Osteocyte (in vitro differentiated cells): ENCODE data around the gene CCDC116. TPM values are rescaled to one million over a fixed set of nuclear protein-coding genes. Genes with fewer than 3 reads are reported as not detected.
A peak's percentile ranks its signal among the peaks of the same experiment; 100 is the strongest.

ENCODE experiments used
- DNase-seq: peaks from one replicate; pipeline ENCODE4 v3.0.0; 2021; ENCODE audit warnings: mixed read lengths; ENCODE audit not compliant: unreplicated experiment; ENCODE audit errors: extremely low spot score
- H3K27ac Mint-ChIP-seq: one replicate; pipeline ENCODE4 v1.8.0; 2021; ENCODE audit warnings: mild to moderate bottlenecking, mixed read lengths; ENCODE audit not compliant: unreplicated experiment
- H3K27me3 Mint-ChIP-seq: one replicate; pipeline ENCODE4 v1.8.0; 2021; ENCODE audit warnings: mixed read lengths; ENCODE audit not compliant: unreplicated experiment
- H3K36me3 Mint-ChIP-seq: one replicate; pipeline ENCODE4 v1.8.0; 2021; ENCODE audit warnings: mixed read lengths; ENCODE audit not compliant: unreplicated experiment
- H3K4me1 Mint-ChIP-seq: one replicate; pipeline ENCODE4 v1.8.0; 2021; ENCODE audit warnings: mixed read lengths; ENCODE audit not compliant: unreplicated experiment
- H3K4me3 Mint-ChIP-seq: one replicate; pipeline ENCODE4 v1.8.0; 2021; ENCODE audit warnings: mild to moderate bottlenecking, moderate library complexity, mixed read lengths; ENCODE audit not compliant: unreplicated experiment
- H3K9me3 Mint-ChIP-seq: one replicate; pipeline ENCODE4 v1.8.0; 2021; ENCODE audit warnings: mixed read lengths; ENCODE audit not compliant: unreplicated experiment
- microRNA-seq: library from miRNA; unstranded; fragments of <30 nt; microRNA quantifications from one replicate; pipeline ENCODE4 v1.1.0, GENCODE V29; 2020; ENCODE audit not compliant: unreplicated experiment
- total RNA-seq: library from RNA; stranded (reverse); gene quantifications from 2 replicates; pipeline ENCODE4 v1.2.1, GENCODE V29; 2021
- TF ChIP-seq, protein P1 (sequence below): fragments of 200-600 bp; sonication (generic); IDR thresholded peaks from 2 replicates; pipeline ENCODE4 v1.5.0; 2021; ENCODE audit warnings: antibody characterized with exemption, mild to moderate bottlenecking, moderate library complexity

The CCDC116 gene
- total RNA-seq, 1 donor from 2014 or later = 0.59 TPM

- no peak for DNase-seq
- Mint-ChIP-seq H3K4me1 (peaks cover 4% of the 10 kb centered on the region), H3K36me3 (peaks cover 18% of the 10 kb centered on the region), H3K27me3 (no peaks in the 10 kb centered on the region), H3K27ac (no peak overlapping the region), H3K9me3 (no peaks in the 10 kb centered on the region), H3K4me3 (no peak overlapping the region)
- TF ChIP-seq, protein P1, sequence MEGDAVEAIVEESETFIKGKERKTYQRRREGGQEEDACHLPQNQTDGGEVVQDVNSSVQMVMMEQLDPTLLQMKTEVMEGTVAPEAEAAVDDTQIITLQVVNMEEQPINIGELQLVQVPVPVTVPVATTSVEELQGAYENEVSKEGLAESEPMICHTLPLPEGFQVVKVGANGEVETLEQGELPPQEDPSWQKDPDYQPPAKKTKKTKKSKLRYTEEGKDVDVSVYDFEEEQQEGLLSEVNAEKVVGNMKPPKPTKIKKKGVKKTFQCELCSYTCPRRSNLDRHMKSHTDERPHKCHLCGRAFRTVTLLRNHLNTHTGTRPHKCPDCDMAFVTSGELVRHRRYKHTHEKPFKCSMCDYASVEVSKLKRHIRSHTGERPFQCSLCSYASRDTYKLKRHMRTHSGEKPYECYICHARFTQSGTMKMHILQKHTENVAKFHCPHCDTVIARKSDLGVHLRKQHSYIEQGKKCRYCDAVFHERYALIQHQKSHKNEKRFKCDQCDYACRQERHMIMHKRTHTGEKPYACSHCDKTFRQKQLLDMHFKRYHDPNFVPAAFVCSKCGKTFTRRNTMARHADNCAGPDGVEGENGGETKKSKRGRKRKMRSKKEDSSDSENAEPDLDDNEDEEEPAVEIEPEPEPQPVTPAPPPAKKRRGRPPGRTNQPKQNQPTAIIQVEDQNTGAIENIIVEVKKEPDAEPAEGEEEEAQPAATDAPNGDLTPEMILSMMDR = no peak
Measured at GRCh38 chr22:21686193-21686608, 53.6 kb downstream of the CCDC116 start.

Small RNAs within 50 kb of the gene (microRNA-seq; reads per million reads assigned to microRNA genes)
- 1,477 reads per million, percentile 81 among the genes with 10 or more reads in this experiment for gene MIR130B
- gene MIR301B = 89.9 reads per million, percentile 50 among the genes with 10 or more reads in this experiment

Other genes with a start within 250 kb of the CCDC116 start
- 0.47 and 0.59 TPM in 2 replicates for gene RIMBP3B, start 249.0 kb upstream of the CCDC116 start, total RNA-seq
- gene HIC2, start 215.4 kb upstream of the CCDC116 start, total RNA-seq = 5.2 and 5.7 TPM in 2 replicates
- 1.2 and 2.1 TPM in 2 replicates for gene TMEM191C, start 165.4 kb upstream of the CCDC116 start, total RNA-seq
- gene RIMBP3C, start 81.3 kb upstream of the CCDC116 start, total RNA-seq = 0.68 TPM in 1 of 2 replicates, not detected in the other
- gene UBE2L3, start 65.0 kb upstream of the CCDC116 start, total RNA-seq = 57.1 and 57.9 TPM in 2 replicates
- 15.7 and 15.9 TPM in 2 replicates for gene YDJC, start 2.7 kb upstream of the CCDC116 start, total RNA-seq
- gene SDF2L1, start 9.5 kb downstream of the CCDC116 start, total RNA-seq = 20.7 and 23.2 TPM in 2 replicates
- 44.5 and 49.5 TPM in 2 replicates for gene PPIL2, start 33.3 kb downstream of the CCDC116 start, total RNA-seq
- 14.7 and 15.1 TPM in 2 replicates for gene YPEL1, start 103.0 kb downstream of the CCDC116 start, total RNA-seq
- 154 and 159 TPM in 2 replicates for gene MAPK1, start 234.9 kb downstream of the CCDC116 start, total RNA-seq